ENCODE data around the gene EIF4G3.

Gene EIF4G3

DNA sequence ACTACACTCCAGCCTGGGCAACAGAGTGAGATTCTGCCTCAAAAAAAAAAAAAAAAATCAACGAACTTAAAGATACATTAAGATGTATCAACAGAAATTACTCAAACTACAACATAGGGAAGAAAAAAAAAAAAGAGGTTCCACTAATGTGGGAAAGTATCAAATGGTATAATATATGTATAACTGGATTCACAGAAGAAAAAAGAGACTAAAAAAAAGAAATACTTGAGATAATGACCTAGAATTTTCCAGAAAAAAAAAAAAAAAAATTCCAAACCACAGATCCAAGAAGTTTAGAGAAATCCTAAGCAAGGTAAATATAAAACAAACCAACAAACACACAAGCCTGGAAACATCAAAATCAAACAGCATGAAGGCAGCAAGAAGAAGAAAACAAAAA, 45.5 kb downstream of the EIF4G3 start:
- H3K4me1 ChIP-seq = no peaks in the 10 kb centered on the region
- no peak overlapping the region for H2AFZ ChIP-seq
- H3K36me3 ChIP-seq (ENCODE audit: control insufficient read depth, insufficient read depth, low read length) = no peaks in the 10 kb centered on the region
- TF ChIP-seq, protein P1, sequence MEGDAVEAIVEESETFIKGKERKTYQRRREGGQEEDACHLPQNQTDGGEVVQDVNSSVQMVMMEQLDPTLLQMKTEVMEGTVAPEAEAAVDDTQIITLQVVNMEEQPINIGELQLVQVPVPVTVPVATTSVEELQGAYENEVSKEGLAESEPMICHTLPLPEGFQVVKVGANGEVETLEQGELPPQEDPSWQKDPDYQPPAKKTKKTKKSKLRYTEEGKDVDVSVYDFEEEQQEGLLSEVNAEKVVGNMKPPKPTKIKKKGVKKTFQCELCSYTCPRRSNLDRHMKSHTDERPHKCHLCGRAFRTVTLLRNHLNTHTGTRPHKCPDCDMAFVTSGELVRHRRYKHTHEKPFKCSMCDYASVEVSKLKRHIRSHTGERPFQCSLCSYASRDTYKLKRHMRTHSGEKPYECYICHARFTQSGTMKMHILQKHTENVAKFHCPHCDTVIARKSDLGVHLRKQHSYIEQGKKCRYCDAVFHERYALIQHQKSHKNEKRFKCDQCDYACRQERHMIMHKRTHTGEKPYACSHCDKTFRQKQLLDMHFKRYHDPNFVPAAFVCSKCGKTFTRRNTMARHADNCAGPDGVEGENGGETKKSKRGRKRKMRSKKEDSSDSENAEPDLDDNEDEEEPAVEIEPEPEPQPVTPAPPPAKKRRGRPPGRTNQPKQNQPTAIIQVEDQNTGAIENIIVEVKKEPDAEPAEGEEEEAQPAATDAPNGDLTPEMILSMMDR (IDR thresholded peaks at IDR 0.05) = no peak
- H3K79me2 ChIP-seq = peaks cover 4% of the 10 kb centered on the region
- H3K9me3 ChIP-seq (ENCODE audit: control insufficient read depth, low read length) = no peaks in the 10 kb centered on the region
- no peak overlapping the region for H3K4me2 ChIP-seq (ENCODE audit: low read length)
- no peak overlapping the region for H3K9ac ChIP-seq
- H3K27ac ChIP-seq = no peak overlapping the region
- no peak overlapping the region for H3K4me3 ChIP-seq (ENCODE audit: low read depth, low read length)
- no peaks in the 10 kb centered on the region for H3K27me3 ChIP-seq (ENCODE audit: control insufficient read depth, insufficient read depth, low read length)

DNA sequence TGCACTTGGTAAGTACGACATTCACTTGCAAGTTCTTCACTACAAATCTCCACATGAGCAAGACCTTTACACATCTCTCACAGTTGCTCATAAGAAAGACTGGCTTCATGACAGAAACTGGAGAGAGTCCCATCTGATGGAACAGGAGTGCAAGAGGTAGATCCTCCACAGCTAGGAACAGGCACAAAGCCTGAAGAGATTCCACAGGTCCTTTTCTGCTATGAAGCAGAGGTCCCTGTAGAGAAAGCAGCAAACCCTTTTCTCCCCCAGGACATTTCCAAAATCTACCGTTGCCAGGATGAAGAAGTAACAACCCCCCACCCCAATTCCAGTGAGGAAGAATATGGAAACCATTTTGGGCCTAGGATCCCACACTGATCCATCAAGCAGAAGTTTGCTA, 47.3 kb downstream of the EIF4G3 start:
- H3K27me3 ChIP-seq (ENCODE audit: control insufficient read depth, insufficient read depth, low read length) = no peaks in the 10 kb centered on the region

DNA sequence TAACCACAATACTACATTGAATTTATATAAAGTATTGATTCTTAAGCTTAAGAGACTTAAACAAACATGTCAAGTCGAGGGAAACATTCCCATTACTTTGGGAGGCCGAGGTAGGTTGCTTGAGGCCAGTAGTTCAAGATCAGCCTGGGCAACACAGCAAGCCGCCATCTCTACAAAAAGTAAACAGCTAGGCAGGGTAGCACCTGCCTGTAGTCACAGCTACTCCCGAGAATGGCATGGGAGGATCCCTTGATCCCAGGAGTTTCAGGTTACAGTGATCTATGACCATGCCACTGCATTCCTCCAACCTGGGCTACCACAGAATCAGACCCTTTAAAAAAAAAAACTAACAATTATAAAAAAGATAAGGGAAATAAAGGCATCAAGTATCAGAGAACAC, 50.4 kb downstream of the EIF4G3 start:
- no peaks in the 10 kb centered on the region for H3K36me3 ChIP-seq (ENCODE audit: control insufficient read depth, insufficient read depth, low read length)
- no peak overlapping the region for H3K9ac ChIP-seq
- no peak overlapping the region for H3K27ac ChIP-seq
- H3K4me3 ChIP-seq (ENCODE audit: low read depth, low read length) = no peak overlapping the region
- TF ChIP-seq, protein P1 (IDR thresholded peaks at IDR 0.05) = no peak
- no peaks in the 10 kb centered on the region for H3K4me1 ChIP-seq
- no peak overlapping the region for H3K4me2 ChIP-seq (ENCODE audit: low read length)
- H3K79me2 ChIP-seq = no peaks in the 10 kb centered on the region
- no peak overlapping the region for H2AFZ ChIP-seq
- no peaks in the 10 kb centered on the region for H3K27me3 ChIP-seq (ENCODE audit: control insufficient read depth, insufficient read depth, low read length)
- no peaks in the 10 kb centered on the region for H3K9me3 ChIP-seq (ENCODE audit: control insufficient read depth, low read length)

More for the DNA sequence above, 47.3 kb downstream of the EIF4G3 start:
- Histone ChIP-seq H3K27ac (no peak overlapping the region), H3K4me2 (ENCODE audit: low read length) (no peak overlapping the region), H2AFZ (no peak overlapping the region), H3K9me3 (ENCODE audit: control insufficient read depth, low read length) (no peaks in the 10 kb centered on the region), H3K4me1 (no peaks in the 10 kb centered on the region), H3K79me2 (peaks cover 2% of the 10 kb centered on the region), H3K9ac (no peak overlapping the region), H3K36me3 (ENCODE audit: control insufficient read depth, insufficient read depth, low read length) (no peaks in the 10 kb centered on the region), H3K4me3 (ENCODE audit: low read depth, low read length) (no peak overlapping the region)
- TF ChIP-seq, protein P1 (IDR thresholded peaks at IDR 0.05) = no peak

DNA sequence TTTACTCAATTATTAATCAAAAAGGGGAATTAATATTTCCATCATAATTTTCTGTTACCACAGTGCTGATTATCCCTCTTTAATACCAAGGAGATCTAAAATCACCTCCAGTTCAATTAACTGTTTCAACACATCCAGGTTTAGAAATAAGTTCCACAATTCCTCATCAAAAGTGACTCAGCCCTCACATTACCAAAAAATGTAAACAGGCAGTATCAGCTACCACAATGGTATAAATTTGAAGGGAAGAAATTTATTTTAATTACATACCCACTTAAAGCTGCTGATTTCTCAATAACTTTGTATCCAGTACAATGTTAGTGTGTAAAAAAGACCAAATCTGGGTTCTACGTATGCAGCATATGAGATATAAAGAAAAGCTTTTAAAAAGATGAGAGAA, 51.9 kb downstream of the EIF4G3 start:
- H3K9me3 ChIP-seq (ENCODE audit: control insufficient read depth, low read length) = no peaks in the 10 kb centered on the region
- no peaks in the 10 kb centered on the region for H3K79me2 ChIP-seq
- H3K4me2 ChIP-seq (ENCODE audit: low read length) = no peak overlapping the region
- no peaks in the 10 kb centered on the region for H3K27me3 ChIP-seq (ENCODE audit: control insufficient read depth, insufficient read depth, low read length)
- no peak overlapping the region for H3K27ac ChIP-seq
- no peak overlapping the region for H3K9ac ChIP-seq
- TF ChIP-seq, protein P1 (IDR thresholded peaks at IDR 0.05) = no peak
- H3K4me3 ChIP-seq (ENCODE audit: low read depth, low read length) = no peak overlapping the region
- H3K36me3 ChIP-seq (ENCODE audit: control insufficient read depth, insufficient read depth, low read length) = no peaks in the 10 kb centered on the region
- no peaks in the 10 kb centered on the region for H3K4me1 ChIP-seq
- no peak overlapping the region for H2AFZ ChIP-seq

DNA sequence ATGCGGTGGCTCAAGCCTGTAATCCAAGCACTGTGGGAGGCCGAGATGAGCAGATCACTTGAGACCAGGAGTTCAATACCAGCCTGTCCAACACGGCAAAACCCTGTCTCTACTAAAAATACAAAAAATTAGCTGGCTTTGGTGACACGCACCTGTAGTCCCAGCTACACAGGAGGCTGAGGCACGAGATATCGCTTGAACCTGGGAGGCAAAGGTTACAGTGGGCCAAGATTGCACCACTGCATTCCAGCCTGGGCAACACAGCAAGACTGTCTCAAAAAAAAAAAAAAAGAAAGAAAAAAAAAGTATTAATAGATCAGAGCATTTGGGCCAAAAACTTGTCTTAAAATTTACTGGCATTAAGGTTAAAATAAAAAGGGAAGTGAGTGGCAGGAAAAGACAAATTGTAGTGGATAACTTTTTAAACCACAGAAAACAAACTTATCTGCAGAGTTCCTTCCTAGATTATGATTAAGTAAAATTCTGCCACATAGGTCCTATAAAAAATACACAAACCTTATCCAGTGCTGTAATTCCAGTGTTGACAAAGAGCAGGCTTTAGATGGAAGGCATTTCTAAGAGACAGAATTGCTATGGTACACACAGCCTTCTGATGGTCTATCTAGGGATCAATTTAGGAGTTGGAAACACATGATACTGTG, 53.3 kb downstream of the EIF4G3 start:
- Histone ChIP-seq H3K27ac (no peak overlapping the region), H3K9me3 (ENCODE audit: control insufficient read depth, low read length) (no peaks in the 10 kb centered on the region), H3K36me3 (ENCODE audit: control insufficient read depth, insufficient read depth, low read length) (no peaks in the 10 kb centered on the region), H3K27me3 (ENCODE audit: control insufficient read depth, insufficient read depth, low read length) (no peaks in the 10 kb centered on the region), H3K4me2 (ENCODE audit: low read length) (no peak overlapping the region), H3K4me1 (no peaks in the 10 kb centered on the region), H2AFZ (no peak overlapping the region), H3K9ac (no peak overlapping the region), H3K79me2 (no peaks in the 10 kb centered on the region), H3K4me3 (ENCODE audit: low read depth, low read length) (no peak overlapping the region)
- TF ChIP-seq, protein P1 (IDR thresholded peaks at IDR 0.05) = no peak
